Uterus (tissue), 4 donors: Measurements from ENCODE around the gene MRGPRD. TPM values are rescaled to one million over a fixed set of nuclear protein-coding genes. Genes with fewer than 3 reads are reported as not detected.

Experiments used
- DNase-seq, 2 donors: peaks; one replicate each; pipeline ENCODE4 v3.0.0-alpha.2; 2019 to 2020
- H3K27ac ChIP-seq, 2 donors: fragments of 200-600 bp; sonication (generic); 1 replicate in 1 of 2; 2 replicates in 1 of 2; pipeline ENCODE4 v1.5.1; 2016 to 2018
- H3K27me3 ChIP-seq, 2 donors: fragments of 200-600 bp; sonication (generic); one replicate each; pipeline ENCODE4 v1.5.1; 2018 to 2019; ENCODE audit warnings: control low read depth in 1 of 2
- H3K36me3 ChIP-seq, 2 donors: fragments of 200-600 bp; sonication (generic); one replicate each; pipeline ENCODE4 v1.5.1; 2019; ENCODE audit warnings: control low read depth in 1 of 2
- H3K4me1 ChIP-seq, 2 donors: fragments of 200-600 bp; sonication (generic); one replicate each; pipeline ENCODE4 v1.5.1; 2018 to 2019; ENCODE audit warnings: control low read depth in 1 of 2
- H3K4me3 ChIP-seq, 2 donors: fragments of 200-600 bp; sonication (generic); 1 replicate in 1 of 2; 2 replicates in 1 of 2; pipeline ENCODE4 v1.5.1; 2018 to 2019; ENCODE audit warnings: mild to moderate bottlenecking in 1 of 2
- H3K9me3 ChIP-seq, 2 donors: fragments of 200-600 bp; sonication (generic); one replicate each; pipeline ENCODE4 v1.5.1; 2019; ENCODE audit warnings: control low read depth in 1 of 2
- POLR2A ChIP-seq, 2 donors: fragments of 450-650 bp; IDR thresholded peaks; one replicate each; pipeline ENCODE4 v1.6.1; 2016; ENCODE audit warnings: antibody characterized with exemption in 2 of 2, mild to moderate bottlenecking in 1 of 2, moderate library complexity in 1 of 2
- intact Hi-C: fragments of 100-400 bp; cut with DNase I; formaldehyde crosslinking; loops from one replicate; pipeline ENCODE4 v1.15.1; 2023; ENCODE audit warnings: low total_unique reads
- total RNA-seq, 4 donors: library from RNA; depleted of rRNA in 3 of 4; stranded (reverse); fragments of >200 nt in 3 of 4; gene quantifications; one replicate each; pipeline versions ENCODE4 v1.1.0 to v1.2.4, GENCODE V29; 2014 to 2023
- TF ChIP-seq, protein P1 (sequence below), 4 experiments: fragments of 200-600 bp in 2 of 4; fragments of 450-650 bp in 2 of 4; sonication (generic) in 2 of 4; IDR thresholded peaks; one replicate each; pipeline ENCODE4 v1.5.1; 2016 to 2019; ENCODE audit warnings: antibody characterized with exemption in 4 of 4, mild to moderate bottlenecking in 2 of 4, moderate library complexity in 1 of 4
- donor health status: DM: yes; HTN: yes; CAD: no.

MRGPRD gene, protein sequence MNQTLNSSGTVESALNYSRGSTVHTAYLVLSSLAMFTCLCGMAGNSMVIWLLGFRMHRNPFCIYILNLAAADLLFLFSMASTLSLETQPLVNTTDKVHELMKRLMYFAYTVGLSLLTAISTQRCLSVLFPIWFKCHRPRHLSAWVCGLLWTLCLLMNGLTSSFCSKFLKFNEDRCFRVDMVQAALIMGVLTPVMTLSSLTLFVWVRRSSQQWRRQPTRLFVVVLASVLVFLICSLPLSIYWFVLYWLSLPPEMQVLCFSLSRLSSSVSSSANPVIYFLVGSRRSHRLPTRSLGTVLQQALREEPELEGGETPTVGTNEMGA
- total RNA-seq, result under 1 TPM in 1 of 4 donors, not detected in 3; 0.41 TPM

DNA sequence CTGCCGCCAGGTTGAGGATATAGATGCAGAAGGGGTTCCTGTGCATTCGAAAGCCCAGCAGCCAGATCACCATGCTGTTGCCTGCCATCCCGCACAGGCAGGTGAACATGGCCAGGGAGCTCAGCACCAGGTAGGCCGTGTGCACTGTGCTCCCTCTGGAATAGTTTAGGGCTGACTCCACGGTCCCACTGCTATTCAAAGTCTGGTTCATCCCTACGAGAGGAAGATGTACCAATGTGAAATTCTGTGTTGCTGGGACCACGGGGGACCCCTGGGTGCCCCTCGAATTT lies at the start of gene MRGPRD:
MRGPRD (minus strand) TSS at position 211 of the 290 bp plus-strand sequence; CDS start at position 211, 0 bp downstream.
- no peak within 1 kb of the TSS for H3K27ac ChIP-seq
- no peaks in the 10 kb centered on the region for H3K36me3 ChIP-seq
- H3K4me1 ChIP-seq, result no peaks in the 10 kb centered on the region
- H3K9me3 ChIP-seq, result no peaks in the 10 kb centered on the region
- TF ChIP-seq, protein P1, sequence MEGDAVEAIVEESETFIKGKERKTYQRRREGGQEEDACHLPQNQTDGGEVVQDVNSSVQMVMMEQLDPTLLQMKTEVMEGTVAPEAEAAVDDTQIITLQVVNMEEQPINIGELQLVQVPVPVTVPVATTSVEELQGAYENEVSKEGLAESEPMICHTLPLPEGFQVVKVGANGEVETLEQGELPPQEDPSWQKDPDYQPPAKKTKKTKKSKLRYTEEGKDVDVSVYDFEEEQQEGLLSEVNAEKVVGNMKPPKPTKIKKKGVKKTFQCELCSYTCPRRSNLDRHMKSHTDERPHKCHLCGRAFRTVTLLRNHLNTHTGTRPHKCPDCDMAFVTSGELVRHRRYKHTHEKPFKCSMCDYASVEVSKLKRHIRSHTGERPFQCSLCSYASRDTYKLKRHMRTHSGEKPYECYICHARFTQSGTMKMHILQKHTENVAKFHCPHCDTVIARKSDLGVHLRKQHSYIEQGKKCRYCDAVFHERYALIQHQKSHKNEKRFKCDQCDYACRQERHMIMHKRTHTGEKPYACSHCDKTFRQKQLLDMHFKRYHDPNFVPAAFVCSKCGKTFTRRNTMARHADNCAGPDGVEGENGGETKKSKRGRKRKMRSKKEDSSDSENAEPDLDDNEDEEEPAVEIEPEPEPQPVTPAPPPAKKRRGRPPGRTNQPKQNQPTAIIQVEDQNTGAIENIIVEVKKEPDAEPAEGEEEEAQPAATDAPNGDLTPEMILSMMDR (IDR thresholded peaks at IDR 0.05), result no peak
- no peak for TF ChIP-seq POLR2A (IDR thresholded peaks at IDR 0.05)
- no peaks in the 10 kb centered on the region for H3K27me3 ChIP-seq
- intact Hi-C loops, result no loop called here
- H3K4me3 ChIP-seq, result no peak within 1 kb of the TSS
- DNase-seq, result no peak

DNA sequence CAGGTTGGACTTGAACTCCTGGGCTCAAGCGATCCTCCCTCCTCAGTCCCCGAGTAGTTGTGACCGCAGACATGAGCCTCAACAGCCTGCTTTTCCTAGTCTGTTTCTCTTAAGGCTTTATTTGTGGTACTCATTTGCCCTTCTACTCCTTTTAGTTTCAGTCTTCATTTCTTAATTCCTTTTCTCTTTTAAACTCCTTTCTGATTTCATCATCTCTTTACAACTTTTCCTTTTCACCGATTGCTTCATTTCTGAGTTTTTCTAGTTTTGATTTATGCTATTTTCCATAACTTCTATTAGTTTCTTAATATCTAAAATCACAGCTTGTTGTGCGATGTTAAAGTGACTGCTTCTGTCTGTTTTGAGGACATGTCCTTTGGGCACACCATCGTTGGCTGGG lies 49.5 kb upstream of the MRGPRD start:
- no peak for TF ChIP-seq POLR2A (IDR thresholded peaks at IDR 0.05)
- TF ChIP-seq, protein P1 (IDR thresholded peaks at IDR 0.05), result no peak
- intact Hi-C loops, result no loop called here
- no peaks in the 10 kb centered on the region for H3K36me3 ChIP-seq
- no peaks in the 10 kb centered on the region for H3K4me1 ChIP-seq
- no peak overlapping the region for H3K4me3 ChIP-seq
- peak overlapping the region; percentile 28 to 49 for H3K27ac ChIP-seq
- no peaks in the 10 kb centered on the region for H3K27me3 ChIP-seq
- DNase-seq, result no peak
- H3K9me3 ChIP-seq, result no peaks in the 10 kb centered on the region

DNA sequence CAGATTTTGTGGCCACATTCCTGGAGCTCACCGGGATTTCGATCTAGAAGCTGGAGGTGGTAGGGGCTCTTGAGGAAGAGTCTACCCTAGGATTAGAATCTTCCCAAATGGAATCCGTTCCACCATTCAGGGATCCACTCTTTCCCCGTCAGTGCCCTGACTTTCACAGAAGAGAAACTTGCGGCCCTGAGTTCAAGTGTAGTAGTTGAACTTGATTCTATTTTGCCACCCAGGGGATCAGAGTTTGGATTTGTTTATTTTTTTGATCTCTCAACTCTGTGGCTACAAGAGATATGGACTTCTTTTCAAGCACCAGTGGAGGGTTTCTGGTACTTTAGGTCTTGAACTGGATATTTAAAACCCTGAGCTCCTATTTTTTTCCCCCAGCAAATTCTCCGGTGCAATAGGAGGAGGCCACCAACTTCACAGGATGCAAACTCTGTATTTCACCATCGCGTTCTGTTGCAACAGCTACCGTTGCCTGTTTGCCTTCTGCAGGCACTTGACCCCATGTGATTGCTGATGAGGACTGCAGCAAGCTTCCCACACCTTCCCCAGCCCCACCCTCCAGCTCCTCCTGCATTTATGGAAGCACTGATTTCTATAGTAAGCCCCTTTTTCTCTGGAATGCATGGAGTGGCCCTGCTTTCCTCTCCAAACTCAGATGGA lies 47.1 kb upstream of the MRGPRD start:
- no peaks in the 10 kb centered on the region for H3K36me3 ChIP-seq
- DNase-seq, result peak in 1 of 2 donors; percentile 32
- no peak overlapping the region for H3K27ac ChIP-seq
- H3K4me3 ChIP-seq, result no peak overlapping the region
- H3K9me3 ChIP-seq, result no peaks in the 10 kb centered on the region
- H3K4me1 ChIP-seq, result no peaks in the 10 kb centered on the region
- no peak for TF ChIP-seq POLR2A (IDR thresholded peaks at IDR 0.05)
- TF ChIP-seq, protein P1 (IDR thresholded peaks at IDR 0.05), result no peak
- intact Hi-C loops, result no loop called here
- no peaks in the 10 kb centered on the region for H3K27me3 ChIP-seq

DNA sequence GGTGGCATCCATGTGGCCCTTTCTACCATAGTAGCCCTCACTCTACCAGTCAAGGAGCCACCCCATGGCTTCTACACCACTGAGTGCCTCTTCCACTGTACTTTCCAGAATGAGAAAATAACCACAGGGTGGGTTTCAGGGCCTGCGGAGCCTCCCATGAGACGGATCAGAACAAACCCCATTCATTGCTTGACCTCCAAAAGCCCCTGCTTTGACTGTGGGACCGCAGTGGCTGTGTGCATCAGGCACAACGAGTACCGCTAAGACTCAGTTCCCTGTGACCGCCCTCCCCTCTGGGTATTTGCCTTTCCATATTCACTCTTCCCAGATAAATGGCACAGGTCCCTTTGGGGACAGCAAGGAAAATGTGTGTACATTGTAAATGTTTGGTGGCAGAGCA lies 43.7 kb upstream of the MRGPRD start:
- Histone ChIP-seq H3K27me3 (no peaks in the 10 kb centered on the region), H3K9me3 (no peaks in the 10 kb centered on the region), H3K4me1 (no peaks in the 10 kb centered on the region), H3K27ac (no peak overlapping the region), H3K36me3 (no peaks in the 10 kb centered on the region), H3K4me3 (no peak overlapping the region)
- intact Hi-C loops, result no loop called here
- TF ChIP-seq, protein P1 (IDR thresholded peaks at IDR 0.05), result no peak
- no peak for TF ChIP-seq POLR2A (IDR thresholded peaks at IDR 0.05)
- peak in 1 of 2 donors; percentile 10 for DNase-seq

DNA sequence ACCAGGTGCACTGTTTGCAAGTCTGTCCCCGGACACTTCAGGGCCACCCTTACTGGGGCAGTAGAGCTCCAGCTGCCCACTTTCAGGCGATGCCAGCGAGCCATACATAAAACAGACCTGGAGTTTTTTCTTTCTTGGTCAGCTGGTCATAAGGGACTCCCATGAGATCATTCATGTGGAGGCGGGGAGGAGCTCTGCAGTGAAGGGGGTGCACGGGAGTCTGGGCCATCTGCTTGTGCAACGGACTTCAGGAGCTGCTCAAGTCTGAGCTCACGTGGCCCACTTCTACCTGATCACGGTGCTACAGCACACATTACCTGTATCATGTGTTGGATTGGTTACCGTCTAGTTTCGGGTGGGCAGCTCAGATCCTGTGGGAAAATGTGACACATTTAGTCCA lies 41.5 kb upstream of the MRGPRD start:
- peak in 1 of 2 donors; percentile 12 for TF ChIP-seq POLR2A (IDR thresholded peaks at IDR 0.05)
- TF ChIP-seq, protein P1 (IDR thresholded peaks at IDR 0.05), result no peak
- H3K9me3 ChIP-seq, result no peaks in the 10 kb centered on the region
- H3K27me3 ChIP-seq, result no peaks in the 10 kb centered on the region
- no peak overlapping the region for H3K4me3 ChIP-seq
- H3K27ac ChIP-seq, result peak overlapping the region; percentile 33 to 69
- no peaks in the 10 kb centered on the region for H3K36me3 ChIP-seq
- H3K4me1 ChIP-seq, result peaks cover 0 to 3% of the 10 kb centered on the region in 2 donors
- intact Hi-C loops, result no loop called here
- DNase-seq, result peak; percentile 61 to 88
